ENCODE measurements around the gene SSR4. TPM values are rescaled to one million over a fixed set of nuclear protein-coding genes. Genes with fewer than 3 reads are reported as not detected.

SSR4 gene
- total RNA-seq, 1 experiment from 2014 or later: 203 TPM

GRCh38 chrX:153824348-153824747 lies 29.9 kb downstream of the SSR4 start (continued):
- no peak for TF ChIP-seq KAT7 (CRISPR knock-in tag; IDR thresholded peaks at IDR 0.05; ENCODE audit: borderline replicate concordance)
- TF ChIP-seq GABPB1 (CRISPR knock-in tag; IDR thresholded peaks at IDR 0.05): no peak
- TF ChIP-seq EMX1 (CRISPR knock-in tag; IDR thresholded peaks at IDR 0.05): no peak
- TF ChIP-seq AFF4 (CRISPR knock-in tag; IDR thresholded peaks at IDR 0.05; ENCODE audit: borderline replicate concordance): no peak
- no peak for TF ChIP-seq JAZF1 (CRISPR knock-in tag; IDR thresholded peaks at IDR 0.05)
- no peak for TF ChIP-seq NR1H2 (CRISPR knock-in tag; IDR thresholded peaks at IDR 0.05)
- no peak for TF ChIP-seq IRF1 (CRISPR knock-in tag; IDR thresholded peaks at IDR 0.05)
- no peak for TF ChIP-seq ZNF281 (CRISPR knock-in tag; IDR thresholded peaks at IDR 0.05)
- no peak for TF ChIP-seq ZNF138 (CRISPR knock-in tag; conservative IDR thresholded peaks at IDR 0.05)
- no peak for TF ChIP-seq SP1 (CRISPR knock-in tag; conservative IDR thresholded peaks at IDR 0.05)
- TF ChIP-seq TCF7 (CRISPR knock-in tag; IDR thresholded peaks at IDR 0.05; ENCODE audit: low read depth): no peak

GRCh38 chrX:153825042-153825441 lies 30.6 kb downstream of the SSR4 start:
- H3K4me3 Mint-ChIP-seq: peak overlapping the region; percentile 6; the same call in 1 of the 2 replicates
- peaks cover 9% of the 10 kb centered on the region; the same call in 1 of the 2 replicates for H3K36me3 Mint-ChIP-seq
- ChIA-PET CTCF (no interaction called here), POLR2A (no interaction called here)
- peak overlapping the region; percentile 93 for H3K27ac Mint-ChIP-seq
- H3K4me1 Mint-ChIP-seq: peaks cover 63% of the 10 kb centered on the region
- H3K27me3 Mint-ChIP-seq (ENCODE audit: low read depth): no peaks in the 10 kb centered on the region
- H3K9me3 Mint-ChIP-seq: no peaks in the 10 kb centered on the region
- ATAC-seq (no peak), DNase-seq (ENCODE audit: low spot score) (no peak)
- TF ChIP-seq OVOL2 (CRISPR knock-in tag; IDR thresholded peaks at IDR 0.05; ENCODE audit: borderline replicate concordance): no peak
- no peak for TF ChIP-seq PRDM15 (CRISPR knock-in tag; IDR thresholded peaks at IDR 0.05)
- TF ChIP-seq NR3C1 (CRISPR knock-in tag; conservative IDR thresholded peaks at IDR 0.05; ENCODE audit: low read depth): no peak
- no peak for TF ChIP-seq ZNF263 (CRISPR knock-in tag; IDR thresholded peaks at IDR 0.05; ENCODE audit: low read depth)
- no peak for TF ChIP-seq NR2C2 (CRISPR knock-in tag; IDR thresholded peaks at IDR 0.05)
- TF ChIP-seq GRHL2 (CRISPR knock-in tag; IDR thresholded peaks at IDR 0.05; ENCODE audit: insufficient replicate concordance, severe bottlenecking): no peak
- no peak for TF ChIP-seq FOXK1 (CRISPR knock-in tag; IDR thresholded peaks at IDR 0.05)
- TF ChIP-seq E2F5 (CRISPR knock-in tag; IDR thresholded peaks at IDR 0.05): no peak
- TF ChIP-seq ATF1 (CRISPR knock-in tag; IDR thresholded peaks at IDR 0.05): no peak
- TF ChIP-seq ATF6 (CRISPR knock-in tag; IDR thresholded peaks at IDR 0.05): no peak
- TF ChIP-seq NFATC4 (CRISPR knock-in tag; IDR thresholded peaks at IDR 0.05): no peak

Data from WTC11 (cell line).